Stimulated activated CD4-positive, alpha-beta T cell treated with anti-CD3 and anti-CD28 coated beads, Interleukin-15, amount 100 ng/mL, for 48 hours (primary cell): ENCODE data around the gene CYP11A1.

Experiments used
- DNase-seq, 2 donors: peaks; one replicate each; pipeline ENCODE4 v3.0.0-alpha.2; 2020; ENCODE audit warnings: low read depth in 2 of 2

Gene CYP11A1

GRCh38 chr15:74388363-74388951, 21.0 kb upstream of the CYP11A1 start:
- DNase-seq: no peak

- no peak for DNase-seq
These were observed 20.3 kb upstream of the CYP11A1 start for GRCh38 chr15:74387621-74388362.

- no peak for DNase-seq
These were observed 19.7 kb upstream of the CYP11A1 start for GRCh38 chr15:74387141-74387541.

- DNase-seq: no peak
These were observed 19.2 kb upstream of the CYP11A1 start for GRCh38 chr15:74386496-74387140.

- DNase-seq: no peak
These were observed 18.3 kb upstream of the CYP11A1 start for GRCh38 chr15:74385733-74386132.

- peak in 1 of 2 donors; percentile 62 for DNase-seq
These were observed 17.6 kb upstream of the CYP11A1 start for GRCh38 chr15:74384881-74385643.

- DNase-seq: no peak
These were observed 17.1 kb upstream of the CYP11A1 start for GRCh38 chr15:74384566-74384880.

- DNase-seq: peak; percentile 66 to 77
These were observed 16.5 kb upstream of the CYP11A1 start for GRCh38 chr15:74383695-74384565.

- no peak for DNase-seq
These were observed 15.8 kb upstream of the CYP11A1 start for GRCh38 chr15:74383286-74383685.

GRCh38 chr15:74382004-74382816, 14.8 kb upstream of the CYP11A1 start:
- peak in 1 of 2 donors; percentile 71 for DNase-seq

GRCh38 chr15:74381481-74381880, 14.0 kb upstream of the CYP11A1 start:
- no peak for DNase-seq

- DNase-seq: no peak
These were observed 13.7 kb upstream of the CYP11A1 start for GRCh38 chr15:74381190-74381453.

GRCh38 chr15:74380361-74381189, 13.1 kb upstream of the CYP11A1 start:
- no peak for DNase-seq

GRCh38 chr15:74378848-74379247, 11.4 kb upstream of the CYP11A1 start:
- DNase-seq: peak in 1 of 2 donors; percentile 78

- DNase-seq: no peak
These were observed 10.7 kb upstream of the CYP11A1 start for GRCh38 chr15:74377831-74378766.

GRCh38 chr15:74376825-74377581, 9.6 kb upstream of the CYP11A1 start:
- DNase-seq: no peak

GRCh38 chr15:74376226-74376625, 8.8 kb upstream of the CYP11A1 start:
- no peak for DNase-seq

- DNase-seq: peak in 1 of 2 donors; percentile 84
These were observed 7.9 kb upstream of the CYP11A1 start for GRCh38 chr15:74375303-74375693.
